GM13976 (cell line): Measurements from ENCODE around the gene ARMC9.
A peak's percentile ranks its signal among the peaks of the same experiment; 100 is the strongest.
"Not testable (repeated sequence)": the region's sequence is repeated elsewhere in the genome, so short reads cannot be mapped to it uniquely, and the experiment has no call there.

ENCODE experiments used
- DNase-seq: peaks from one replicate; pipeline ENCODE4 v3.0.0; 2012; ENCODE audit warnings: low spot score
- in situ Hi-C: fragments of 300-500 bp; cut with MboI; formaldehyde crosslinking; loops from one replicate; pipeline ENCODE4 v1.12.0; 2022; ENCODE audit warnings: low sequenced_read_pairs, mixed read lengths, inconsistent platforms; ENCODE audit not compliant: unreplicated experiment
- TF ChIP-seq, protein P1 (sequence below): IDR thresholded peaks from 2 replicates; pipeline ENCODE4 v1.5.1; 2012; ENCODE audit warnings: borderline replicate concordance, mild to moderate bottlenecking; ENCODE audit not compliant: insufficient read depth; ENCODE audit errors: extremely low read depth, missing control alignments, control extremely low read depth

The ARMC9 gene

GRCh38 chr2:231405601-231406367, 207.4 kb downstream of the ARMC9 start:
- in situ Hi-C loops = loop anchor here (10.0 kb wide), 1 partner anchor 181 kb away; no protein-coding TSS in a partner anchor
- not testable (repeated sequence) for DNase-seq
- TF ChIP-seq, protein P1, sequence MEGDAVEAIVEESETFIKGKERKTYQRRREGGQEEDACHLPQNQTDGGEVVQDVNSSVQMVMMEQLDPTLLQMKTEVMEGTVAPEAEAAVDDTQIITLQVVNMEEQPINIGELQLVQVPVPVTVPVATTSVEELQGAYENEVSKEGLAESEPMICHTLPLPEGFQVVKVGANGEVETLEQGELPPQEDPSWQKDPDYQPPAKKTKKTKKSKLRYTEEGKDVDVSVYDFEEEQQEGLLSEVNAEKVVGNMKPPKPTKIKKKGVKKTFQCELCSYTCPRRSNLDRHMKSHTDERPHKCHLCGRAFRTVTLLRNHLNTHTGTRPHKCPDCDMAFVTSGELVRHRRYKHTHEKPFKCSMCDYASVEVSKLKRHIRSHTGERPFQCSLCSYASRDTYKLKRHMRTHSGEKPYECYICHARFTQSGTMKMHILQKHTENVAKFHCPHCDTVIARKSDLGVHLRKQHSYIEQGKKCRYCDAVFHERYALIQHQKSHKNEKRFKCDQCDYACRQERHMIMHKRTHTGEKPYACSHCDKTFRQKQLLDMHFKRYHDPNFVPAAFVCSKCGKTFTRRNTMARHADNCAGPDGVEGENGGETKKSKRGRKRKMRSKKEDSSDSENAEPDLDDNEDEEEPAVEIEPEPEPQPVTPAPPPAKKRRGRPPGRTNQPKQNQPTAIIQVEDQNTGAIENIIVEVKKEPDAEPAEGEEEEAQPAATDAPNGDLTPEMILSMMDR = peak; percentile 13

DNA sequence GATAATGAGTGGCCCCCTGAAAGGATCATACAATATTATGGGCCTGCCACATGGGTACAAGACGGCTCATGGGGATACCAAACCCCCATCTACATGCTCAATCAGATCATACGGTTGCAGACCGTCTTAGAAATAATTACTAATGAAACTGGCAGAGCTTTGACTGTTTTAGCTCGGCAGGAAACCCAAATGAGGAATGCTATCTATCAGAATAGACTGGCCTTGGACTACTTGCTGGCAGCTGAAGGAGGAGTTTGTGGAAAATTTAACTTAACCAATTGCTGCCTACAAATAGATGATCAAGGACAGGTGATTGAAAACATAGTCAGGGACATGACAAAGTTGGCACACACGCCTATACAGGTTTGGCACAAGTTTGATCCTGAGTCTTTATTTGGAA, 209.3 kb downstream of the ARMC9 start:
- in situ Hi-C loops = loop anchor here (10.0 kb wide), 1 partner anchor 183 kb away; no protein-coding TSS in a partner anchor
- not testable (repeated sequence) for DNase-seq

- DNase-seq = not testable (repeated sequence)
- in situ Hi-C loops = loop anchor here (10.0 kb wide), 1 partner anchor 184 kb away; no protein-coding TSS in a partner anchor
Observed at GRCh38 chr2:231408304-231408703, 209.9 kb downstream of the ARMC9 start.

DNA sequence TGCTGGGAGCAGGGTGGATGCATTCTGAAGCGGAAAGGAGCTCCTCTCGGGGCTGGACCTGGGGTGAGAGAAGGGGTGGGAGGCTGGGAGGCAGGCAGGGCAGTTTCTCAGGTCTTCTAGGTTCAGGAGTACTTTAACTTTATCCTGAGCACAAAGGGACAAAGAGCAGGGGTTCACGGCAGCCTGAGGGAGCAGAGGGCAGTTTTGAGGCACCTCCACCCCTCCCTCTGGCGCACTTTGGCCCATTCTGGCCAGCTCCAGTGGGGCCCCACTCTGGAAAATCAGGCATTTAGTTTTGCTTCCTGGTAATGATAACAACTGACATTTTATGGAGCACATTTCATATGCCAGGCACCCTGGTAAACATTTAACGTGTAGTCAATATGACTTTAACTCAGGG, 211.3 kb downstream of the ARMC9 start:
- TF ChIP-seq, protein P1 = no peak
- in situ Hi-C loops = loop anchor here (10.0 kb wide), 2 partner anchors 185 to 305 kb away; no protein-coding TSS in a partner anchor
- no peak for DNase-seq

DNA sequence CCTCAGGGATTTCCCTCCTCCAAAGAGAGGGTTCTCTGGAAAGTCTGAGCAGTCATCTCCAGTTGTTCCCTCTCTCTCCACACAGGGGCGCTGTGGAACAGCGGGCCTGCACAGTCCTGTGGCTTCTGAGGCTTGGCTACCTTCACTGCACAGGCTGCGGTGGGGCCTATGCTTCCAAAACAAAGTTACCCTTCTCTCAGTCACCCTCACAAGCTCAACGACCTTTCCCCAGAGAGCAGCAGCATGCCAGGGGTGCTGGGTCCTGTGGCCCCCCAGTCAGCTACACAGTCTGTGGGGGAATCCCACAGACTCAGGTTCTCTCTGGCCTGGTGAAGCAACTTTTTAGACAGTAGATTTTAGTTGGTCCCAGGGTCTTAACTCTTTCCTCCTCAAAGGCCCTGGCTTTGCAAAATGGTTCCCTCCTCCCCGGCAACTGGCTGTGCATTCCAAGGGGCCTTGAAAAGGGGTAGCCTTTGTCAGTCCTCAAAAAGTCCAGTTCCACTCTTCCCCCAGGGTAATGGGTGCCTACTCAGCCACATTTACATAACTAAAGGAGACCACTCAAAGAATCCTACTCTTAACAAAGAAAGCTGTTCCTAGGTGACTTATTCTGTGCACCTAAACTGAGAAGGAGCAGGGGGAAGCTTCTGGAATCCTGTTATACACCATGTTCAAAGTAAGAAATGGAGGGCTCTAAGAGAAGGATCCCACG, 212.0 kb downstream of the ARMC9 start:
- DNase-seq = no peak
- TF ChIP-seq, protein P1 = no peak
- in situ Hi-C loops = loop anchor here (10.0 kb wide), 1 partner anchor 306 kb away; no protein-coding TSS in a partner anchor

GRCh38 chr2:231411237-231411636, 212.8 kb downstream of the ARMC9 start:
- DNase-seq = no peak
- TF ChIP-seq, protein P1 = no peak
- in situ Hi-C loops = loop anchor here (10.0 kb wide), 1 partner anchor 306 kb away; no protein-coding TSS in a partner anchor

GRCh38 chr2:231411831-231412617, 213.6 kb downstream of the ARMC9 start:
- in situ Hi-C loops = loop anchor here (10.0 kb wide), 1 partner anchor 307 kb away; no protein-coding TSS in a partner anchor
- peak; percentile 90 for DNase-seq
- TF ChIP-seq, protein P1 = peak; percentile 89
